ENCODE results near the gene RGS12.

GRCh38 chr4:3304831-3305609, 12.2 kb downstream of the RGS12 start:
- TF ChIP-seq CTCF (IDR thresholded peaks at IDR 0.05) = no peak
- TF ChIP-seq EZH2 (IDR thresholded peaks at IDR 0.05; ENCODE audit: borderline replicate concordance, insufficient read depth, low read depth, low read length, poor library complexity, severe bottlenecking) = no peak

Data from B cell (primary cell).